Smooth muscle cell (in vitro differentiated cells): ENCODE measurements around the gene DACH1. TPM values are rescaled to one million over a fixed set of nuclear protein-coding genes. Genes with fewer than 3 reads are reported as not detected.

ENCODE experiments used
- DNase-seq: peaks from one replicate; lab custom pipeline; 2025; ENCODE audit not compliant: unreplicated experiment; lab: John Stamatoyannopoulos, UW
- H2AFZ ChIP-seq: fragments of 200-600 bp; sonication (generic); 2 replicates; pipeline ENCODE4 v1.6.0; 2016; ENCODE audit warnings: antibody characterized with exemption, low read depth, mild to moderate bottlenecking
- H3F3A ChIP-seq: fragments of 200-600 bp; sonication (generic); 2 replicates; pipeline ENCODE4 v1.6.0; 2017; ENCODE audit warnings: antibody characterized with exemption, low read depth
- H3K27ac ChIP-seq: fragments of 200-600 bp; sonication (generic); 2 replicates; pipeline ENCODE4 v1.5.1; 2016; ENCODE audit warnings: low read depth, mild to moderate bottlenecking
- H3K27me3 ChIP-seq: fragments of 200-600 bp; sonication (generic); 2 replicates; pipeline ENCODE4 v1.6.1; 2016; ENCODE audit warnings: low read depth, mild to moderate bottlenecking
- H3K36me3 ChIP-seq: fragments of 200-600 bp; sonication (generic); 2 replicates; pipeline ENCODE4 v1.5.1; 2016; ENCODE audit warnings: low read depth
- H3K4me1 ChIP-seq: fragments of 200-600 bp; sonication (generic); 2 replicates; pipeline ENCODE4 v1.5.1; 2016; ENCODE audit warnings: low read depth
- H3K4me2 ChIP-seq: fragments of 200-600 bp; sonication (generic); 2 replicates; pipeline ENCODE4 v1.6.0; 2016; ENCODE audit warnings: mild to moderate bottlenecking
- H3K4me3 ChIP-seq: fragments of 200-600 bp; sonication (generic); 2 replicates; pipeline ENCODE4 v1.5.1; 2016; ENCODE audit warnings: mild to moderate bottlenecking
- H3K79me2 ChIP-seq: fragments of 200-600 bp; sonication (generic); 2 replicates; pipeline ENCODE4 v1.6.0; 2016; ENCODE audit warnings: low read depth, mild to moderate bottlenecking
- H3K9ac ChIP-seq: fragments of 200-600 bp; sonication (generic); 2 replicates; pipeline ENCODE4 v1.6.0; 2016; ENCODE audit warnings: low read depth
- H3K9me3 ChIP-seq: fragments of 200-600 bp; sonication (generic); replicated peaks from 2 replicates; pipeline ENCODE4 v1.5.1; 2016; ENCODE audit warnings: low read depth
- H4K20me1 ChIP-seq: fragments of 200-600 bp; sonication (generic); 2 replicates; pipeline ENCODE4 v1.6.0; 2016; ENCODE audit warnings: low read depth
- CTCF ChIP-seq: fragments of 200-600 bp; sonication (generic); IDR thresholded peaks from 2 replicates; pipeline ENCODE4 v1.5.1; 2017; ENCODE audit warnings: borderline replicate concordance, mild to moderate bottlenecking, antibody characterized with exemption; ENCODE audit not compliant: insufficient read depth, poor library complexity, severe bottlenecking
- WGBS: methylation state at CpG from one replicate; pipeline ENCODE4 v1.1.7; 2016; ENCODE audit warnings: low lambda C conversion rate; 5-methylcytosine and 5-hydroxymethylcytosine counted together
- polyA plus RNA-seq: library from polyadenylated mRNA; unstranded; fragments of >200 nt; fragmentation: Nextera tagmentation; extraction: Ambion mirVana; gene quantifications from 2 replicates; pipeline ENCODE4 v1.2.1, GENCODE V29; 2016
- total RNA-seq: library from RNA; depleted of rRNA; stranded (reverse); fragments of >200 nt; gene quantifications from 2 replicates; pipeline ENCODE4 v1.2.3, GENCODE V29; 2014

DACH1 gene
- total and polyA plus RNA-seq, 2 experiments from 2014 or later, result 0.33 to 1.6 TPM

GRCh38 chr13:71685072-71685471, 181.9 kb downstream of the DACH1 start:
- DNase-seq, result no peak
- Histone ChIP-seq H3K27me3 (no peaks in the 10 kb centered on the region), H3K27ac (no peak overlapping the region), H3K9ac (no peak overlapping the region), H3K4me2 (no peak overlapping the region), H3K36me3 (no peaks in the 10 kb centered on the region), H3K4me1 (peaks cover 35% of the 10 kb centered on the region), H3K9me3 (no peaks in the 10 kb centered on the region), H3K4me3 (no peak overlapping the region), H3K79me2 (no peaks in the 10 kb centered on the region), H2AFZ (no peak overlapping the region), H4K20me1 (no peaks in the 10 kb centered on the region), H3F3A (no peaks in the 10 kb centered on the region)
- 18% methylated on average over 3 of the region's 3 CpGs for WGBS
- no peak for TF ChIP-seq CTCF

GRCh38 chr13:71681901-71682613, 184.9 kb downstream of the DACH1 start:
- no peak overlapping the region for H3K4me2 ChIP-seq
- no peaks in the 10 kb centered on the region for H3F3A ChIP-seq
- H3K4me3 ChIP-seq, result no peak overlapping the region
- no peak overlapping the region for H2AFZ ChIP-seq
- no peak overlapping the region for H3K9ac ChIP-seq
- H3K27me3 ChIP-seq, result no peaks in the 10 kb centered on the region
- 83% methylated on average over 6 of the region's 6 CpGs for WGBS
- peaks cover 30% of the 10 kb centered on the region for H3K4me1 ChIP-seq
- H3K36me3 ChIP-seq, result no peaks in the 10 kb centered on the region
- TF ChIP-seq CTCF, result no peak
- H3K9me3 ChIP-seq, result no peaks in the 10 kb centered on the region
- DNase-seq, result no peak
- no peaks in the 10 kb centered on the region for H3K79me2 ChIP-seq
- H4K20me1 ChIP-seq, result no peaks in the 10 kb centered on the region
- H3K27ac ChIP-seq, result no peak overlapping the region

GRCh38 chr13:71677124-71677523, 189.9 kb downstream of the DACH1 start:
- Histone ChIP-seq H3K4me2 (no peak overlapping the region), H3K4me1 (no peaks in the 10 kb centered on the region), H4K20me1 (no peaks in the 10 kb centered on the region), H3K36me3 (no peaks in the 10 kb centered on the region), H3K79me2 (no peaks in the 10 kb centered on the region), H3K9me3 (no peaks in the 10 kb centered on the region), H3K27ac (no peak overlapping the region), H3K27me3 (no peaks in the 10 kb centered on the region), H3K4me3 (no peak overlapping the region), H3F3A (no peaks in the 10 kb centered on the region), H2AFZ (no peak overlapping the region), H3K9ac (no peak overlapping the region)
- no peak for TF ChIP-seq CTCF
- no peak for DNase-seq
- WGBS, result 92% methylated on average over 2 of the region's 2 CpGs

- Histone ChIP-seq H3K36me3 (no peaks in the 10 kb centered on the region), H4K20me1 (no peaks in the 10 kb centered on the region), H3K79me2 (no peaks in the 10 kb centered on the region), H3K27me3 (no peaks in the 10 kb centered on the region), H3K9ac (no peak overlapping the region), H3K9me3 (no peaks in the 10 kb centered on the region), H3K4me1 (no peaks in the 10 kb centered on the region), H3K27ac (no peak overlapping the region), H3F3A (no peaks in the 10 kb centered on the region), H3K4me2 (no peak overlapping the region), H3K4me3 (no peak overlapping the region), H2AFZ (no peak overlapping the region)
- no peak for DNase-seq
- peak; percentile 7 for TF ChIP-seq CTCF
- 69% methylated on average over 4 of the region's 4 CpGs for WGBS
Measured at GRCh38 chr13:71672512-71672911, 194.5 kb downstream of the DACH1 start.
